ENCODE measurements around the gene IDI2.

The IDI2 gene

DNA sequence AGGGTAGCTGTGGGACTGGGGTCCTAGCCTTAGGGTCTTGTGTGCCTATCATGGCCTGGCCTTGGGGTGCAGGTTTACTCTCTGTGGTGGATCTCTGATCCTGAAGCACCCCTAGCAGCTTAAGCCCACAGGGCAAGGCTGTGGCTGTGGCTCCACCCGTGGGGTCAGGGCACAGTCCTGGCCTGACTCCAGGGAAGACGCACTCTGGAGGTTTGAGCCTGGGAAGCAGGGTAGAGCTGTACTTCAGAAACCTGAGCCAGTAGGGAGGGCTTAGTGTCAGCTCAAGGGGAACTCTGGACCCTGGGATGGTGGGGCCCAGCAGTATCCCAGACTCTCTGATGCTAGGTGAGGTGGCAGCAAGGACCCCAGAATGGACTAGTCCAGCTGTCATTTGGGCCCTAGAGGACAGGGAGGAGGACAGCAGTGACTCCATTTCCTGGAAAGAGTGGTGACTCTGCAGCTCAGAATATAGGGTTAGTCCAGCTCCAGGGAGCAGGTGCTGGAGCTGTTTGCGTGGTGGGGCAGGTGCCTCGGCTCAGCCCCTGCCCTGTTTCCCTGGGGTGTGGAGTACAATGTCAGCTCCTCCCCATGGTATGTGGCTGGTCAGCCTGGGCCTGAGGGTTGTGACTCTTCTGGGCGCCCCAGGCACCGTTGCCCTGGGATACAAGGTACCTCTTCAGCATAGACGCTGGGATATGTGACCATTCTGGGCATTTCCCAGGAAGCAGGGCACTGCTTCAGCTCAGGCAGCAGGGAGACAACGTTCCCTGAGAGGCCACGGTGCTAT lies 21.6 kb downstream of the IDI2 start:
- no peak for DNase-seq

DNA sequence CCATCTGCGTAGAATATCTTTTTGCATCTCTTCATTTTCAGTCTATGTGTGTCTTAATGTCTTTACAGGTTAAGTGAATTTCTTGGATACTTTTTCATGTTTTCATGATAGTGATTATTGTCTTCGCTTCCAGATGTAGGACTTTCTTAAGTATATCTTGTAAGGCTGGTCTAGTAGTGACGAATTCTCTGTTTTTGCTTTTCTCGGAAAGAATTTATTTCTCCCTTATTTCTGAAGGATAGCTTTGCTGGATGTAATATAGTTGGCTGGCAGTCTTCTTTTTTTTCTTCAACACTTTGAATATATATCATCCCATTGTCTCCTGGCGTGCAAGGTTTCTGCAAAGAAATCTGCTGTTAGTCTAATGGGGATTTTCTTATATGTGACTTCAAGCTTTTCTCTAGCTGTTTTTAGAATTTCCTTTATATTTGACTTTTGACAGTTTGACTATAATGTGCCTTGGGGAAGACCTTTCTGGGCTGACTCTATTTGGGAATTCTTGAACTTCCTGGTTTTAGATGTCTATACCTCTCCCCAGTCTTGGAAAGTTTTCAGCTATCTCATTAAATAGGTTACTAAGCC lies 23.1 kb downstream of the IDI2 start:
- DNase-seq = no peak

DNA sequence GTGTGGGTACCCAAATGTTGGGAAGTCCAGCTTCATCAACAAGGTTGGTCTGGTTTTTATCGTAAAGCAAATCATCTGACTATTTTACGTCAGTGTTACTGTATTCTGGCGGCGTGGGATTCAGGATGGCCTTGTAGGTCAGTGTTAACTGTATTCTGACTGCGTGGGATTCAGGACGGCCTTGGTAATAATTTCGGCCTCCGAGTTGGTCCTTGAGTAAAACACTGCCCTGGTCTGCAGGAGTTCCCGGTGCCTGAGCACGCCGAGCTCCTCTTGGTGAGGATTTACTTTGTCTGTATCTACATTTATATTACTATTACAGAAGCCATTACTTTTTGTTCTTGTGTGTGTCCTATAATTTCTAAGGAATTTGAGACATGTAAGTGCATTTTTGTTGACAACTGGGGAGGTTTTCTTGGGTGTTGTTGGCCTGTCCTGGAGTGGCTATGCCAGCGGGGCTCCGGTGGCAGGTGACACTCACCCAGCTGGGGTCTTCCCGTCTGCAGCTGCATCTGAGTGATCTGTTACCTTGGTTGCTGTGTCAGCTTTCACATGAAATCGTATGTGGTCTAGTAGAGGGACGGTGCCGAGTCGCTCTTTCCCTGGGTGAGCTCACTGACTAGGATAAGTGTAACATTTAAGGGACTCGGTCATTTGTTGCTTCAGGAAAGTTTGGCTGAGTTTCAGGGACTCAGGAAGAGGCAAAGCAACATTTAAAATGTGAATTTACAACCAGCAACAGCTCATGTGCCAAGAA lies 28.2 kb downstream of the IDI2 start:
- DNase-seq = no peak

DNA sequence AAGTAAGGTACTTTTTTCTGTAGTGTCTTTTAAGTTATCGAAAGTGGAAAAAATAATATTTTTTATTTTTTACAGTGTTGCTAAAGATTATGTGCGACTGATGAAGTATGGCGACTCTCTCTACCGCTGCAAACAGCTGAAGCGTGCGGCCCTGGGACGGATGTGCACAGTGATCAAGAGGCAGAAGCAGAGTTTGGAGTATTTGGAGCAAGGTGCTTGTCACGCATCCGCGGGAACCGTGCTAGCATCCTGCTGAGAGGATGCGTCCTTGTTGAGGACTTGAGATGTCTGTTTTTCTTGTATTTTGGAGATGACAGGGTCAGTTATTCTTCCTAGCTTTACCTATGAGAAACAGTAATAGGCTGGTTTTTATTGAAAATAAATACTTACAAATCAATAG lies 29.6 kb downstream of the IDI2 start:
- DNase-seq = no peak

DNA sequence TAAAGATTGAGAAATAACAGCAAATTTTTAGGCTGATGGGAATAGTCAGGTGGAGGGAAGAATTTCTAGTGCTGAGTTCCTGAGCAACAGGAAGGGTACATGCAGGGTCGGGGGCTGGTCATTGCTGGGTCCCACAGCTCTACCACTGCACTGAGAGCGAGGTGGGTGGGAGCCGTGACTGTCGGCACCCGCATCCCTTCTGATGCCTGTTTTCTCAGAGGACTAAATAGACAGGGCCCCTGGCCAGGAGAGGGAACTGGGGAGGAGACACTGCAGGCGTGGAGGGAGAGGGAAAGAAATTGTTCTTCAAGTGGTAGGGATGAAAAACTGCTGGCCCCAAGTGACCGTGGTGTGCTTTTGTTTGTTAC lies 30.1 kb downstream of the IDI2 start:
- DNase-seq = no peak

DNA sequence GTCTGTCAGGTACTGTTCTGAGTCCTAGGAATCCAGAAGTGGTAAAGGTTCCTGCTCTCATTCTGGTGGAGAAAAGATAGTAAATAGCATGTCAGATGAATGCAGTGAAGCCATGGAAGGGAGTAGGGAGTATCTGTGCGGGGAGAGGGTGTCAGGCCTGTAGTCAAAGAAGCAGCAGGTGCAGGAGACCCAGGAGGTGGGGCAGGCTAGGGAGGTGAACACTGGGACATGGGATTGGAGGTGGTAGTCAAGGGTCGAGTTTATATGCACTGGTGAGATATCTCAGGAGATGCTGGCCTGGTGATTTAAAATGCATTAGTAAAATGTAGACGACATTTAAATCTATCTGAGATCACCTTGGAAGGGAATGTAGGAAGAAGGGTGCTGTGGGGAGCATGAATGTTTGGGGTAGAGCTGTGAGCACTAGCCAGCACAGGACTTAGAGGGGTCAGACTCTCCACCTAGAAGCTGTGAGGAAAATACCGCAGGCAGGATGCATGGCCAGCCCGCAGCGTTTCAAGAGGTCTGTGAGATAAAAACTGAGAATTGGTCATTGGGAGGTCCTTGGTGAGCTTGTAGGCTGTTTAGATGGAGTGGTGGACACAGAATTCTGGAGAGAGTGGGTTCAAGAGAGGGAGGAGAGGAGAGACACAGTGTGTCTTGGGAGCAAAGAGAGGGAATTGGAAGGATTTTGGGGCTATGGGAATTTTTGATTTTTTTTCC lies 30.7 kb downstream of the IDI2 start:
- DNase-seq = no peak

DNA sequence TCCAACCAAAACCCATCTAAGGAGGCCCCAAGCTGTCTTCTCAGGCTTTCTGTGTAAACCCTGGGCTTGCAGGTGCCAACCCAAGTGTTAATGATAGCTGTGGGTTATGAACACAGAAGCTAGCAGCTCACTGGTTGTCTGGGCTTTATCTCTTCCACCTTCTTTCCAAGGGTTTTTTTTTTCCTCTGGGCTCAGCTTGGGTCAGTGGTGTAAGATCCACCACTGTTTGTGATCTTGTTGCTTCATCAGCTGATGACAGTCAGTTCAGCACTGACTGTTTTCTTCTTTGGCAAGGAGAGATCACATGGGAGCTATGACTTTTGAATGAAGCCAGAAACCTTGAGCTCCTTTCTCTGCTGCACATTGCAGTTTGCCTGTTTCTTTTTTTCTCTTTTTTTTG lies 32.8 kb downstream of the IDI2 start:
- DNase-seq = no peak

DNA sequence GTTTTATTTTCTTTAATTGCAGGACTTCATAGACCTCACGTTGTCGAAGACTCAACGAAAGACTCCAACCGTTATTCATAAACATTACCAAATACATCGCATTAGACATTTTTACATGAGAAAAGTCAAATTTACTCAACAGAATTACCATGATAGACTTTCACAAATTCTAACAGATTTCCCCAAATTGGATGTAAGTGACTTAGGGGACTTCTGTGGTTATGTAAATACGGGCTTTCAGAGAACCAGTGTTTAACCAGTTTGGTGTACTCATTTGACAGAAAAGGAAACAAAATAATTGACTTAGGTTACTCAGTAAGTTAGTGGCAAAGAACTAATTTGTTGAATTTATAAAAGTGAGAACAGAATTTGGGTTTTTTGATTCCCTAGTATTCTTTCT lies 33.2 kb downstream of the IDI2 start:
- DNase-seq = no peak

DNA sequence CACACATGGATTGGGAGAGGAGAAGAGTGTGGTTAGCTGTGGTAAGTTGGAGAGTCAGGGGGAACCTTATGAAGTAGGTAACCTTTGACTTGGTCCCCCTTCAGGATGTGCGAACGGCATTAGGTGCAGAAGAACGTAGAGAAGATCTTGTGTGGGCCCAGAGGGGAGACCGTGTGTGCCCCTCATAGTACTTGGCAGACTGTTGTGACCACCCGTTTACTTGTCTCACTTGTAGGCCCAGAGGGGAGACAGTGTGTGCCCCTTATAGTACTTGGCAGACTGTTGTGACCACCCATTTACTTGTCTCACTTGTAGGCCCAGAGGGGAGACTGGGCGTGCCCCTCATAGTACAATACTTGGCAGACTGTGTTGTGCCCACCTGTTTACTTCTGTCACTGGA lies 34.9 kb downstream of the IDI2 start:
- no peak for DNase-seq

DNA sequence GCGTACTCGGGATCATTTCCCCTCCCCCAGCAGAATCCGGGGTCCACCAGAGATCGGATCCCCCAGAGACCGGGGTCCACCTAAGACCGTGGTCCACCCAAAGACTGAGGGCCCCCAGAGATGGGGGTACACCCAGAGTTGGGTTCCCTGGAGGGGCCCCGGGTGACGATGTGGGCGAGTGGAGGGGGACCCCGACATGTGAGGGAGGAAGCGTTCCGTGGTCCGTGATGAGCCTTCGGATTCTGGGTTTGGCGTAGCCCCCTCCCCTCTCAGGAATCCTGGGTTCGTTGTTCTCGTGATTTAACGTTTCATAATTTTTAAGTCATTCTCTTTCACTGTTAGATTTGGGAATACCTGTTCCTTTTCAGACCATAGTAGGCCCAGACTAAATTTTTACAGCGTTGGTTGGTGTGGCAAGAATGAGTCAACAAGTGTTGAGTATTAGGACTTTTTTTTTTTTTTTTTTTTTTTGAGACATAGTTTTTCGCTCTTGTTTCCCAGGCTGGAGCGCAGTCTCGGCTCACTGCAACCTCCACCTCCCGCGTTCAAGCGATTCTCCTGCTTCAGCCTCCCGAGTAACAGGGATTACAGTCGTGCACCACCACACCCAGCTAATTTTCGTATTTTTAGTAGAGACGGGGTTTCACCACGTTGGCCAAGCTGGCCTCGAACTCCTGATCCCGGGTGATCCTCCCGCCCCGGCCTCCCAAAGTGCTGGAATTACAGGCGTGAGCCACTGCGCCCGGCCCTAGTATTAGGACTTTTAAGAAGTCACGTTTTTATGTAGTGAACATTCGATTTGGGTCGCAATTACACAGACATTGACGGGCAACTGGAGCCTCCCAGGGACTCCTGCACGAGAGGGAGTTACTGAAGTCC lies 36.8 kb downstream of the IDI2 start:
- no peak for DNase-seq

DNA sequence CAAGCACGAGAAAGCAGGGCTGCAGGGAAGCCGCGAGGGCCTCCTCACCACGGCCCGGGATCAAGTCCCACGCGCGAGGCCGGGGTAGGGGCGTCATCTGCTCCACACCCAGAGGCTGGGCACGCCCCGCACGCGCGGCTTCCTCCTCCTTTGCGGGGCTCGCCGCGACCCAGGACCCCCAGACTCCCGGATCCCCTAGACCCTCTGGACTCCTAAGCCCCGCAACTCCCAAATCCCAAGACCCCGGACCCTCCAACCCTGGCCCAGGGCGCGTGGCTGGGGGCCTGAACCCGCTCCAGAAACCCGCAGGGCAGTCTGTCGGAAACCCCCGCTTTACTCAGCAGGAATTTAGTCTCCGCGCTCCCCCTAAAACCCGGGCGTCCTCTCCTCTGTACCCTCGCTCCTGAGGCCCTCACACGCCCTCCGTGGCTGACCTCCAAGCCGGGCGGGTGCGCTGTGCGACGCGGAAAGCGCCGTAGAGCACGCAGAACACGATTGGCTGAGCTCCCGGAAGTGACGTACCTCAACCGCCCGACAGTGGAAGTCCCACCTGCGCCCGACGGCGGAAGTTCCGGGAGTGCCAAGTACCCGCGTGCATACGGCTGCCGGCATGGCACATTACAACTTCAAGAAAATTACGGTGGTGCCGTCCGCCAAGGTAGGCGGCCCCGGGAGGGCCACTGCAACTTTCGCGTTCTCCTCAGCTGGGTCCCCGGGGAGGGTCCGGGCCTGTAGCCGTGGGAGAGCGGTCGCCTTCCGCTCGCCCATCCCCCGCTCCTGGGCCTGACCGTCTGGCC lies 37.6 kb downstream of the IDI2 start, which contains the start of gene GTPBP4:
GTPBP4 (plus strand) TSS at position 565 of the 797 bp plus-strand sequence; CDS start at position 611, 46 bp downstream.
- DNase-seq = peak; percentile 97

DNA sequence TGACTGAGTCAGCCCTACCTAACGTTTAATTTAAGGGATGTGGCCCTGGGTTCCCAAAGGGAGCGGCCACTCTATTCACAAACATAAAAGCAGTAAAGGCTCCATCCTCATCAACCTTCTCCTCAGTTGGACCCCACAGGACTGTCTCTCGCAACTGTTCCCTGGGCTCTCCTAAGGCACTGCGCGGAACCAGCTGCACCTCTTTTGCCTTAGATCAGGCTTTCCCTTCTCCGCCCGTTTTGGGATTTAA lies 38.1 kb downstream of the IDI2 start:
- DNase-seq = no peak

DNA sequence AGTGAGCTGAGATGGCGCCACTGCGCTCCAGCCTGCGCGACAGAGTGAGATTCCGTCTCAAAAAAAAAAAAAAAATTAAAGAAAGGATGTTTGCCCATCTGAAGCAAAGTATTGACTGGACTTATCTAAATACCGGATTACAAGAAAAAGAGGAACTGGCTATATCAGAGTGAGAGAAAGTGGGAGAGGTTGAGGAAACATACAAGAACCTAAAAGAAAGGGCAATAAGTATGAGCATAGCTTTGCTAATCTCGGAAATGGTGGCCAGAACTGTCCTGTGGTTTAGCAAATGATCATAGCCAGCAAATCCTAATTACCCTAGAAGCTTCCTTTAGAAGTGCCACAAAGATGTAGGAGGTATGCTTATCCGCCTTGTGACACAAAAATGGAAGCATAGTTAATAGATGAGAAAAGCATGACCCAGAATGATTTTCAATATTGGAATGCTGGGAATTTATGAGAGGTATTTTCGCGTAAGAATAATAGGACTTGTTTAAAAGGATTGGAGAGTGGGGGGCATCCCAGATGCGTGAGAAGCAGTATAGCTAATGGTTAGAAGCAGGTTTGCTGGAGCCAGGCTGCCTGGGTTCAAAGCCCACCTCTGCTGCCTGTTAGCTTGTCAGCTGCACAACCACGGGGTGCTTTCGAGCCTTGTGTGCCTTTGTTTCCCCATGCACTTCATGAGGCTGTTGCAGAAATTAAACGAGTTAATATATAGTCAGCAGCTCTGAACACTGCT lies 38.6 kb downstream of the IDI2 start:
- DNase-seq = no peak

DNA sequence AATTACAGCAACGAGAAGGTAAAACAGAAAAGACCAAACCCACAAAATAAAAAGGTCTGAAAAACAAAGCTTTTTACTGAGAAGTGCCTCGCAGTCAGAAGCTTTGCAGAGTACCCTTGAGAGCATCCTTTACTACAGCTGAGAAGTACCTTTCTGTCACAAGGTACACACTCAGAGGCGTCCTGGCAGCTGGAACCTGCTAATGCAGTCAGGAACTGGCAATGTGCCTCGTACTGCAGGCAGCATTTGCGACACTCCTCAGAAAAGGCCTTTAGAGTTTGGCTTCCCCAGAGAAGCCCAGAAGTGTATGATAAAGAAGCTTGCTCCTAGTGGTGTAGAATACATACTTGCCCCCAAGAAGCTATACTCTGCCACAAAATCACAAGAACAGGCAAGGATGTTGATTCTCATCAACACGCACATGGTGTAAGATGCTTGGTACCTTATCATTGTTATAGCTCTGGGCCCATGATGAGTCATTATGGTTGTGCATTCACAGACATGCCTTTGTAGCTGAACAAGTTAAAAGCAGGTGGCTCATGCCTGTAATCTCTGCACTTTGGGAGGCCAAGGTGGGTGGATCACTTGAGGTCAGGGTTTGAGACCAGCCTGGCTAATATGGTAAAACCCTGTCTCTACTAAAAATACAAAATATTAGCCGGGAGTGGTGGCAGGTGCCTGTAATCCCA lies 39.4 kb downstream of the IDI2 start:
- DNase-seq = no peak

DNA sequence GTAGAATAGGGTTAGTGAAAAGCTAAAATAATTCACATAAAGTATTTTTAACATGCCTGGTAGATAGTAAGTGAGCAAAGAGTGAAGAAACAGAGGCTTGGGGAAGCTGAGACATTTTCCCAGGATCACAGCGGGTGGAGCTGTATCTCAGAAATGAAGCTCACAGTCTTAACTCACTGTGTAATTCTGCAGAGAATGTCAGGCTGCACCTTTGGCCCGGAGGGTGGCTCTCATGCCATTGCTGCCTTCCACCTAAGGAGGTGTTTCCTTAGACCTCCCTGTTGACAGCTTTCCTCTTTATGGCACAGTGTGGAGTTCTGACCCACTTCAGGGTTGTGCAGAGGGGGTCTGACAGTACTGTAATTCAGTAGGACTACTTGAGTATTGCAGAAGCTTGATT lies 40.3 kb downstream of the IDI2 start:
- no peak for DNase-seq

DNA sequence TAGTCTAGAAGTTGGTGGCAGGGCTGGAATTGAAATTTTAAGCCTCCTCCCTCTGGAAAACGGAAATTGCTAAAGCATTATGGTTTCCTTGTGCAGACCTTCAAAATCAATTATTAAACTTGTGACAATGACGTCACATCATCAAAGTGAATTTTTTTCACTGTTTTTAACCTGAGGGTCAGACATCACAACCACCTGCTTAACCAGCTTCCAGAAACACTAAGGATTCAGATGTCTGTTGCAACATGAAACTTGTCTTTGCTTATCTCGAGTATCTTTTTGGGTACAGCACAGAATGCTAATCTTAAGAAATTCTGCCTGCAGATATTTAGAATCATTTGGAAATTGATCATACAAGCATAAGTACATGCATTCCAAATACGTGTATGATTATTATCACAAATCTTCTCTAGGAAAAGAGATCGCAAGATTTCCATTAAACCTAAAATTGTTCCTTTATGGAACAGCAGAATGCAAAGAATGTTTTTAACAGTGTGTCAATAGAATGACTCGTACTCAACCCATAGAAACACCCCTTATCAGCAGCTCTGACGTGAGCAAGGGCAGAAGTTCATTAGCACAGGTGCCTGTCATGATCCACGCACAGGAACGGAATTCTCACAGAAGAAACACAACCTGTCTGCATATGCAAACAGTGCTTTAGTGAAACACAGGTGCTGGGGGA lies 41.5 kb downstream of the IDI2 start:
- DNase-seq = no peak

DNA sequence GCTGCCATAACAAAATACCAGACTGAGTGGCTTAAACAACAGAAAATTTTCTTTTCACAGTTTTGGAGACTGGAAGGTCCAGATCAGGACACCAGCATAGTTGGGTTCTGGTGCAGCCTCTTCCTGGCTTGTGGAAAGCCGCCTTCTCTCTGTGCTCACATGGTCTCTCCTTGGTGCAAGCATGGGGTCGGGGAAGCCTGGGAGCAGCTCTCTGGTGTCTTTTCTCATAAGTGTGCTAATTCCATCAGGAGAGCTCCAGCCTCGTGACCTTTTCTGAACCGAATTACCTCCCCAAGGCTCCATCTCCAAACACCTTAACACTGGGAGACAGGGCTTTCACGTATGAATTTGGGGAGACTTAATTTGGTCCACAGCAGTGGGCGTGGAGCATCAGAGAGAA lies 42.3 kb downstream of the IDI2 start:
- DNase-seq = no peak

DNA sequence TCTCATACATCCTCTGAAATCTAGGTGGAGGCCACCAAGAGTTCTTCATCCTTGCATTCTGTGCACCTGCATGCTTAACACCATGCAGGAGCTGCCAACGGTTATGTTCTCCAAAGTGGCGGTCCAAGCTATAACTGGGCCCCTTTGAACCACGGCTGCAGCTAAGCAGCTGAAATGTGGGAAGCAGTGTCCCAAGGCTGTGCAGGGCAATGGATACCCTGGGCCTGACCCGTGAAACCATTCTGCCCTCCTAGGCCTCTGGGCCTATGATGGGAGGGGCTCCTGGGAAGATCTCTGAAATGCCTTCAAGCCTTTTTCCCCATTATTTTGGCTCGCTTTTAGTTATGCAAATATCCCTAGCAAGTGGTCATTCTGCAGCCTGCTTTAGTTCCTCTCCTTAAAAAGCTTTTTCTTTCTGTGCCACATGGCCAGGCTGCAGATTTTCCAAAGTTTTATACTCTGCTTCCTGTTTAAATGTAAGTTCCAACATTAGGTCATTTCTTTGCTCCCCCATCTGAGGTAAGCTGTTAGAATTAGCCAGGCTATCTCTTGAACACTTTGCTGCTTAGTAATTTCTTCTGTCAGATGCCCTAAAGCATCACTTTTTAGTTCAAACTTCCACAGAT lies 45.1 kb downstream of the IDI2 start:
- no peak for DNase-seq

DNA sequence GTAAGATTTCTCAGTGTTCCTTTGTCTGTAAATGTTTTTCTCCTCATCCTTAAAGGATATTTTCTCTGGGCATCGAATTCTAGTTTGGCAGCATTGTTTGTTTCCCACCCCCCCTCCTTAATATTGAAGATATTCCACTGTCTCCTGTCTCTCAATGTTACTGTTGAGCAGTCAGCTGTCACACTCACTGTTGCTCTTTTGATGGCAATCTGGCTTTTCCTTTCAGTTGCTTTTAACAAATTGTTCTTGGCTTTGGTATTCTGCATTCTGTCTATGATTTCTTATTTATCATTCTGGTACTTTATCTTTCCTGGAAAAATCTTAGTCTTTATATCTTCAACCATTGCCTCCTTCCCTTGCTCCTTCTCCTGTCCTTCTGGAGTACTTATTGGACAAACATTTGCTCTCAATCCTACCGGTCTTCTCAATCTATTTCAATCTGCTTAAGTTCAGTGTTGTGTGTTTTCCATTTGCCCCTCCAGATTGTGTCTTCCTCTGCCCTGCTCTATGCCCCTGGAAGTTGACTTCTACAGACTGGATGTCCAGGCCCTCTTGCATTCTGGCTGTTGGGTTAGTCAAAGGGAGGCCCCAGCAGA lies 46.7 kb downstream of the IDI2 start:
- DNase-seq = no peak
